GM18909 (cell line): ENCODE measurements around the gene SLC25A29.

ENCODE experiments used
- ATAC-seq: cut with Tn5 transposase; IDR thresholded peaks from one replicate; pipeline ENCODE4 v1.9.1; 2021; ENCODE audit warnings: mild to moderate bottlenecking; ENCODE audit not compliant: unreplicated experiment, poor library complexity

SLC25A29 gene

DNA sequence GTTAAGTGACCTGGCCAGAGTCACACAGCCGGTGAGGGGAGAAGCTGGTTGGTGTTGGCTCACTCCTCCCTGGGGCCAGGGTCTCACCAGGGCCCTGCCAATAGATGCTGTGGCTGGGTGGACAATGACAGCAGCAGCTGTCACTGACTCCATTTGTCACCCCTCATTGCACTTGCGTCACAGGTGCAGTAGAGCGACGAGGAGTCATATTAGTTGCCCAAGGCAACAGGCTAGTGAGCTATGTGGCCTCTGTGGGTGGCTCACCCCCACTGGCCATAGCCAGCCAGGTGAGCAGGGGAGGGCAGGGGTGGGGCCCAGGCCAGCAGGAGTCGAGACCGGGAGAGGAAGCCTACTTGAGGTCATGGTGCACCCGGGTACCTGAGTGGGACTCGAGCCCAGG lies 26.6 kb upstream of the SLC25A29 start:
- ATAC-seq, result peak; percentile 52

DNA sequence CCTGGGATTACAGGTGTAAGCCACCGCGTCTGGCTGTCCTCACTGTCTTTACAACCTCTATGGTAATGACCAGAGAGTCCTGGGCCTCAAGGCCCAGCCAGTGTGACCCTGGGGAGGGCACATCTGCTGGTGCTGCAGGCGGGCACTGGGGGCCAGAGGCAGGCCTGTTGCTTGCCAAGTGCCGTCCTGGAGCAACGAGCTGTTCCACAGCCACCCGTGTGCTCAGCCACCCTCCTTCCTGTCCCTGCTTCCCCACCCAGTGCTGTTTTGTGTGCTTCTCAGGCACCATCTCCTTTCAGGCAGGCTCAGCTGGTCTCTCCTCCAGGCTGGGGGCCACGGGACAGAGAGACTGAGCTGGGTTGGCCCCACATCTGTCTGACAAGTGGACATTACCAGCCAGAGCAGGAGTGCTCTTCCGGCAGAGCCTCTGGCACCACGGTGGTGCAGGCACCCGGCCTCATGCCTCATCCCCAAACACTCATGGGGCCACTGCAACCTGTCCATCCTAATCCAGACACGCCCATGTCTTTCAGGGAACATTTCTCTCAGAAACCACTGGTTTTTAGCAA lies 25.9 kb upstream of the SLC25A29 start:
- ATAC-seq, result peak; percentile 7

DNA sequence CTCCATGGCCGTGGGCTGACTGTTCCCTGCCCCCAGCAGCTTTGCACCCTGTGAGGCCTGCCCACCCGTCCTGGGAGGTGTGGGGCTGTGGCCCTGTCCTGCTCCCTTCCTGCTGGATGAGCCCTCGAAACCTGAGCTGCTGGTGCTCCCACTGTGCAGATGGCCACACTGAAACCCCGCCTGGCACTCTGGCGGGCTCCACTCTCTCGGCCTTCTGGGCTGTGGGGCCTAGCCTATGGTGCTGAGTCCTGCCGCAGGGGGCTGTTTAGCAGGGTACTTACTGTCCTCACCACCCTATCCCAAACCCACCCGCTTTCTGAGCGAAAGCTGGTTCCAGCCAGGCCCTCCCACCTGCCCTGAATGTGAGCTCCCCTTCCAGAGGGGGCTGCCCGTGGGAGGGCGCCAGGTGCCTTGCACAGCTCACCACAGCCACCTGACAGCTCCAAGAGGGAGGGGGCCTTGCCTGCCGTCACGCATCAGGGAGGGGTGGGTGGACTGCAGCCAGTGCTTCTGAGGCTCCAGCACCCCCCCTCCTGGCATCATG lies 24.2 kb upstream of the SLC25A29 start:
- no peak for ATAC-seq

DNA sequence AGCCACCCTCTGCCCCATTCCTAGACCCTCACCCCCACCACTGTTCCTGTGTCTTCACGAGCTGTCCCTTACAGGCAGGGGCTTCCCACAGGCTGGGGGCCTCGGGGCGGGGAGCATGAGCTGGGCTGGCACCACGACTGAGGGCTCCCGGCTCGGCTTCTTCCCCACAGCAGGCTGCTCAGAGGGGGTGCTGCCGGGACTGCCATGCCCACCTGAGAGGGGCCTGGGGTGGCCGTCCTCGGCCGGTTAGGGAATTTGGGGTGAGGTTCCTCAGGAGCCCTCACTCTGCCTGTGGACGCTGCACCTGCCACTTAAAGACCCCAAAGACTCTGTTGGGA lies 23.7 kb upstream of the SLC25A29 start:
- ATAC-seq, result no peak

DNA sequence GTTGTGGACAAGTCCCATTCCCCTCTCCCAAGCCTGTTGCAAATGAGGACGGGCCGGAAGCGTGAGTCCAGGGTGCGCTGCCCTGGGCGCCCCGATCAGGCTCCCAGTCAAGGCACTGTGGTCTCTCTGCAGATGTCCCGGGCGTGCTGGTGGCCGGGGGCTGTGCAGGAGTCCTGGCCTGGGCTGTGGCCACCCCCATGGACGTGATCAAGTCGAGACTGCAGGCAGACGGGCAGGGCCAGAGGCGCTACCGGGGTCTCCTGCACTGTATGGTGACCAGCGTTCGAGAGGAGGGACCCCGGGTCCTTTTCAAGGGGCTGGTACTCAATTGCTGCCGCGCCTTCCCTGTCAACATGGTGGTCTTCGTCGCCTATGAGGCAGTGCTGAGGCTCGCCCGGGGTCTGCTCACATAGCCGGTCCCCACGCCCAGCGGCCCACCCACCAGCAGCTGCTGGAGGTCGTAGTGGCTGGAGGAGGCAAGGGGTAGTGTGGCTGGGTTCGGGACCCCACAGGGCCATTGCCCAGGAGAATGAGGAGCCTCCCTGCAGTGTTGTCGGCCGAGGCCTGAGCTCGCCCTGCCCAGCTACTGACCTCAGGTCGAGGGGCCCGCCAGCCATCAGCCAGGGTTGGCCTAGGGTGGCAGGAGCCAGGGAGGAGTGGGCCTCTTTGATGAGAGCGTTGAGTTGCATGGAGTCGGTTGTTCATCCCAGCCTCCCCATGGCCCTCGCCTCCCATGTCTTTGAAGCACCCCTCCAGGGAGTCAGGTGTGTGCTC lies 23.2 kb upstream of the SLC25A29 start:
- ATAC-seq, result no peak

DNA sequence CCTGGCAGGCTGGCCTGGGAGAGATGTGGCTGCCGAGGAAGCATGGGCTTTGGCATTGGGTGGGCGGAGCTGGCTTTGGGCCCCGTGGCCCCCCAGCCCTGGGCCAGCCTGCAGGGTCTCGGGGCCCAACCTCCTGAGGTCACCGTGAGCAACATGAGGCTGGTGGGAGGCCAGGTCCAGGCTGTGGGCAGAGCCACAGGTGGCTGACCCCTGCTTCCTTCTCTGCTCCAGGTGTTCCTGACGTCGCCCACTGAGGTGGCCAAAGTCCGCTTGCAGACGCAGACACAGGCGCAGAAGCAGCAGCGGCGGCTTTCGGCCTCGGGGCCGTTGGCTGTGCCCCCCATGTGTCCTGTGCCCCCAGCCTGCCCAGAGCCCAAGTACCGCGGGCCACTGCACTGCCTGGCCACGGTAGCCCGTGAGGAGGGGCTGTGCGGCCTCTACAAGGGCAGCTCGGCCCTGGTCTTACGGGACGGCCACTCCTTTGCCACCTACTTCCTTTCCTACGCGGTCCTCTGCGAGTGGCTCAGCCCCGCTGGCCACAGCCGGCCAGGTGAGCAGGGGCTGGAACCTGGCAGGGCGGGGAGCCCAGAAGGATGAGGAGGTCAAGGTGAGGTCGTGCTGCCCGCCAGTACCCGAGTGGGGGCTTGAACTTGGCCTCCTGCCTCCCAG lies 22.4 kb upstream of the SLC25A29 start:
- ATAC-seq, result no peak

DNA sequence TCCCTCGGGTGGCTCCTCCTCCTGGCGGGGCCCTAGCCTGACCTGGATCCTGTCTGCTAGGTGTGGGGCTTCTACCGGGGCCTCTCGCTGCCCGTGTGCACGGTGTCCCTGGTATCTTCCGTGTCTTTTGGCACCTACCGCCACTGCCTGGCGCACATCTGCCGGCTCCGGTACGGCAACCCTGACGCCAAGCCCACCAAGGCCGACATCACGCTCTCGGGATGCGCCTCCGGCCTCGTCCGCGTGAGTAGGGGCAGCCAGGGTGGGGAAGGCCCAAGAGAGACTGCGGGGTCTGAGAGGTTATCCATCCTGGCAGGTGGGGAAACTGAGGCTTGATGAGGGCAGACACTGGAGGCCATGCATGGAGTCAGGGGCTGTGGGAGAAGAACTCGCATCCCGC lies 20.9 kb upstream of the SLC25A29 start:
- no peak for ATAC-seq

DNA sequence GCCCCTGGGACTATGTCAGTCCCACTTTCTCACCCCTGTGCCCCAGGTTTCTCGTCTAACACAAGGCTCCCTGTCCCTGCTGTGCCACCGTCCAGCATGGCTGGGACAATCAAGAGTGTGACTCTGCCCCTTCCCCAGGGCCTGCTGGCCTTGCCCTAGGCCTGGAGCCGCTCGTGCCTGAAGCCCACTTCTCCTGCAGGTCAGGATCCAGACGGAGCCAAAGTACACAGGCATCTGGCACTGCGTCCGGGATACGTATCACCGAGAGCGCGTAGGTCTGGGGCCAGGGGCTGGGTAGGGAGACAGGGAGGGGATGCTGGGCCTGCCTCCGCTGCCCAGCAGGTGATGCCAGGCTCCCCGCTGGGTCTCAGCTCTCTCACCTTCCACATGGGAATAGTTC lies 19.7 kb upstream of the SLC25A29 start:
- no peak for ATAC-seq

DNA sequence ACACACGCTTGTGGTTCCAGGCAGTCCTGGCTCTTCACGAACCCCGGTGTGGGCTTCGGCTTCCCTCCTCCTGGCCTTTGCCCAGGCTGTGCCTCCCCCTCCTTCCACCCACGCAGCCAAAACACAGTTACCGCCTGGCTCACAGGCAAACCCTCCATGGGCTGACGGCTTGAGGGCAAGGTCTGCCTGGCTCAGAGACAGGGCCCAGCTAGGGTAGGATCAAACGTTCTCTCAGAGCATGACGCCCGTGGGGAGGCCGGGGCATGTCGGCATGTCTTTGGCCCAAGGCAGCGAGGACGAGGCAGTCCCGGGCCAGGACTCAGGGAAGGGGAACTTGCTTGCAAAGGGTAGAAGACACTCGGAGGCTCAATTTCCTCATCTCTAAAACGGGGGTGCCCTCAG lies 19.0 kb upstream of the SLC25A29 start:
- ATAC-seq, result no peak

DNA sequence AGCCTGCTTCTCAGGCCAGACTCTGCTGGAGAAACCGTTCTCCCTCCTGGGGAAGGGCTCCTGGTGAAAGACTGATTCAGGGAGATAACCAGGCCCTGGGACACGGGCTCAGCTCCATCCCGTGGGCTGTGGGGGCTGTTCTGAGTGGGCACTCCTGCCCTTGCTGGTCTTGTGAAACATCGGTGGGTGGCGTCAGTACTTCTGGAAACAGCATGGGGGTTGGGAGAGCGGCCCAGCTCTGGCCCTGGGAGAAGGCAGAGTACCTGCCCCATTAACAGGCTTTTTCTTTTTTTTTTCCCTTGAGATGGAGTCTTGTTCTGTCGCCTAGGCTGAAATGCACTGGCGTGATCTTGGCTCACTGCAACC lies 17.7 kb upstream of the SLC25A29 start:
- ATAC-seq, result no peak

DNA sequence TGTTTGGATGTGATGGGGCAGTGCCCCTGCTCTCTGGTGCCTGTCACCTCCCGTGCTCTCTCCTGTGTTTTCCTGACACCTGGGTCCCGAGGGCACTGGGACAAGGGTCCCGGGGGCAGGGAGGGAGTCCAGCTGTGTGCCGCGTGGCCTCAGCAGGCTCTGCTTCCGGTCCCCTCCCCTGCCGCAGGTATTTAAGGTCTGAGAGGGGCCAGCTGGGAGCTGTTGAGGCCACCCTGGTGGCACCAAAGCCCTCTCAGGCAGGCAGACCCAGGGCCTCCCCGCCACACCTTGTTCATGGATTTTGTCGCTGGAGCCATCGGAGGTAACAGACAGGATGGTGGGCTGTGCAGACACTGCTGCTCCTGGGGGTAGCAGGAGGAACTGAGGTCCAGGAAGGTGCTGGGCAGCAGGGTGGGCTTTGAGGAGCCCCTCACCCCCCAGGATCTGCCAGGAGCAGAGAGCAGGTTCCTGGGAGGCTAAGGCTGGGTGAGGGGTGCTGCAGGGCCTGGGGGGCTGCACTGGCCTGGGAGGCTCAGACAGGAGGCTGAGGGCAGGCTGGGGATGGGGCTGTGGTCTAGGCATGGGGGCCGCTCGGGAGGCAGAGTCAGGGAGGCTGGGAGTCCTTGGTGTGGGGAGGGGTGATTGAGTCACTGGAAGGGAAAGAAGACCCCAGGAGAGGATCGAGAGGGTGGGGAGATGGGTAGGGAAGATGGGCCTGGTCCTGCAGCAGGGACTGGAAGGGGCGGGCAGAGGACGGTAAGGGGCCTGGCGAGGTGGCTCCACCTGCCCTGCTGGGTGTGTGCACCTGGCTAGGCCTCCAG lies 17.1 kb upstream of the SLC25A29 start, which contains the start of gene SLC25A47:
Gene SLC25A47 (plus strand): TSS at position 219 of the 821 bp plus-strand sequence. CDS start 76 bp downstream, at position 295.
- ATAC-seq, result no peak

DNA sequence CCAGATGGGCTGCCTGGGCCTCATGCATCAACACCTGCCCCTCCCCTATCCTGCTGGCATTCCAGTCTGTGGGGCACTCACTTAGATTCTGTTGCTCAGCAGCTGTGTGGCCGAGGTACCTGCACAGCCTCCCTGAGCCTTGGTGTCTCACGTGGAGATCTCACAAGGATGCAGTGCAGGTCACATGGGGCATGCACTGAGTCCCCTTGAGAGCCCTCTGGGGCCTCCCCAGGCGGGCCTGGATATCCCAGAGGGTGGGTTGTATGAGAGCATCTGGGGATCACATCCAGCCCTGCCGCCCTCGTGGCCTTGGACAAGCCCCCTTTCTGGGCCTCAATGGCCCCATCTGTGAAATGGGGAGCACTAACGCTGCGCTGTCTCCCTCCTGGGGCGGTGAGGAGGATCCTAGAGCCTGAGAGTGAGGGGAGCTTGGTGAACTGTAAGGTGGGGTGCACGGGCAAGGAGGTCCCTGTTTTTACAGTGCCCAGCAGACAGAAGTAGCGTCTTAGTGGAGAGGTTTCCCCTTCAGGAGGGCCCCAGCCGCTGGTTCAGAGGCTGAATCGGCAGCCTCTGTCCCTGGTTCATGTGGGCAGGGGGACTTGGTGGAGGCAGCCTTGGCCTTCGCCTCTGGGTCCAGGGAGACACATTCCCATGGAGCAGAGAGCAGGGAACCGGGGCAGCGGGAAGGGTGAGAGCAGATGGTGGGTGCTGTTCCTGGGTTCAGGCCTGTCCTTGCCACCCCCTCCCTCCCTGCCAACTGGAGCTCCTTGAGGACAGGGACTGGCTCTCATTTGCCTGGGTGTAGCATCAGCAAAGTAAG lies 16.1 kb upstream of the SLC25A29 start:
- ATAC-seq, result no peak

DNA sequence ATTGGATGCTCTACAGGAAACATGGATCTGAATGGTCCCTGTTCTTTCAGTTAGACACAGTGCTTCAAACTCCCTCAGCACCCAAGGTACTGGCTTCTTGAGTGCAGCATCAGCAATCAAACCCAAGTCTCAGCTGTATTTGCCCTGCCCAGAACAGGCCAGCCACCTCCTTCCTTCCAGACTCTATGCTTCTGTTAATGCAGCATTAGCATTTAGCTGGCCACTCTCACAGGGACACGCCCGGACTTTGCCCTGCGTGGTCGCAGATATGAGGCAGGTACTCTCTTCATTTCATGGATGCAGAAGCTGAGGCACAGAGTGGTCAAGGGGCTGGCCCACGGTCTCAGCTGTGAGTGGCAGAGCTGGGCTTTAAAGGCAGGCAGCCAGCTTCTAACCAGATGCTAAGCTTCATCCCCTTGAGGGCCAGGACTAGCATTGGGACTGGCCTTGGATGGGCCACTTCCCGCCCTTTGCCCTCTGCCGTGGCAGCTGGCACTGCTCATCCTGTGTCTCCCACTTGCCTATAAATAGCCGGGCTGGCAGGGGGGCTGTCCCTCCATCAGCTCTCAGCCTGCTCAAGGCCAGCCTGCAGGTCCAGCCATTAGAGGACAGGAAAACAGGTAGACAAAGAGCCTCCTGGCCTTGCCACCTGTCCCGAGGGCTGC lies 15.4 kb upstream of the SLC25A29 start:
- no peak for ATAC-seq

DNA sequence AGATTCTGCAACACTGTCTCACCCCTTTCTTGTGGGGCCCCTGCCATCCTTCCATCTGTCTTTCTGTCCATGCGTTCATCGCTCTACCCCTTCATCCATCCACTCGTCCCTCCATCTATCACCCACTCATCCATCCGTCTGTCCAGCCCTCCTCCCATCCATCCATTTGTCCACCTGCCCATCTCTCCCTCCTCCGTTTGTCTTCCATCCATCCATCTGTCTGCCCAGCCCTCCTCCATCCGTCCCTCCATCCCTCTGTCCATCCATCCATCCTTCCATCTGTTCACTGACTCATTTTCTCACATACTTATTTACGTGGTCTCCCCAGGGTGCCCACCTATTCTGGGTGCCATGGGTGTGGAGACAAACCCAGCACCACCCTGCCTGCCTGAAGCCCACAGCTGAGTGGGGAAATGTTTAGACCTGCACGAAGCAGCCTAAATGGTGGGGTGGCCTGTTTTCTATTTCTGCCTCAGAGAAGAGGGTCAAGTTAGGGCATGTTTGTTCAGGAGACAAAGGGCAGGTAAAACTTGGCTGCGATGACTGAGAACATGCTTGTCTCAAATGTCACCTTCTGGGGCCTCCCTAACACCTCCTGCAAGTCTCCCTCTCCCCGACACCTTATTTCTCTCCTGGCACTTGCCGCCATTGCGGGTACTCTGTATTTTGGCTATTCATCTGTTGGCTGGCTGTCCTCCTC lies 14.1 kb upstream of the SLC25A29 start:
- no peak for ATAC-seq

DNA sequence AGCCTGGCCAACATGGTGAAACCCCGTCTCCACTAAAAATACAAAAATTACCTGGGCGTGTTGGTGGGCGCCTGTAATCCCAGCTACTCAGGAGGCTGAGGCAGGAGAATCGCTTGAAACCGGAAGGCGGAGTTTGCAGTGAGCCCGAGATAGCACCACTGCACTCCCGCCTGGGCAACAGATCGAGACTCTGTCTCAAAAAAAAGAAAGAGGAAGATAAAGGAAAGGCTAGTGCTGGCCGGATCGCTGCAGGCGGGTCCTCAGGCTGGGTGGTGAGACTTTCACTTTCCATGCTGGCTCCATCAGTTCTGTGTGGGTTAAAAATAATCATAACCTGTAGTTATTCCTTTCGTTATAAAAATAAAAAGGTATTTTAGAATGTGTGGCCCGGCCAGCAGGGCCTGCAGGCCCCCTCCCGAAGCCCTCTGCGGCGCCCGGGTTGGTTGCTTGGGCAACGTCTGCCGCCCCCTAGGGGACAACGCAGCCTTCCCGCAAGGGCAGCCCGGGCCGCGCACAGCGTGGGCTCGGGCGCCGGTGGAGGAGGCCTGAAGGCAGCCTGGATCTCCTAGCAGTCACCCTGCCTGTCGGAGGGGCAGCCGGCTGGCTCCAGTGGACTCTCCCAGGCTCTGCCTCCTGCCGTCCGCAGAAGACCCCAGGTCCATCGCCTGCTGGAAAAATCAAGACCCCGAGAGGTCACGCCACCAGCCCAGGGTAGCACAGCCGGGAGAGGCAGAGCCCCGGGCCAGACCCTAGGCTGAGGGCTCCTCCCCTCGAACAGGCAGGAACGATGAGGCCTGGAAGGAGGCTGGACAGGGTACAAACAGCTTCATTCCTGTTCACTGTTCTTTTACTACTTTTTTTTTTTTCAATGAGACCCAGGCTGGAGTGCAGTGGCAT lies 11.9 kb upstream of the SLC25A29 start:
- peak; percentile 93 for ATAC-seq

DNA sequence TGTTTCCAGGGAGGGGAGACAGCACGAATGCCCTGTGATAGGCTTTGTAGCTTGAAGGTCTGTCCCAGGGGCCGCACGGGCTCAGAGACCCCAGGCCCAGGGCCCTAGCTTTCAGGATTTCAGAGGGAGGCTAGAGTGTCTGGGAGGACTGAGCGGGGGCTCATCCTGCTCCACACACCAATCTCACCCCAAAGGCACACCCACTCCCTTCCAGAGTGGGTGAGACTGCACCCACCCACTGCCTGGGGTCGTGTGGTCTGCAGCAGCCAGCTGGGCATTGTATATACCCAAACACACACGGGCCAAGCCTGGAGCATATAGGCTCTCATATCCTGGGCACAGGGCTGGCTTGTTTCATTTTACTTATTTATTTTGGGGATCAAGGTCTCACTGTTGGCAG lies 11.1 kb upstream of the SLC25A29 start:
- ATAC-seq, result no peak

DNA sequence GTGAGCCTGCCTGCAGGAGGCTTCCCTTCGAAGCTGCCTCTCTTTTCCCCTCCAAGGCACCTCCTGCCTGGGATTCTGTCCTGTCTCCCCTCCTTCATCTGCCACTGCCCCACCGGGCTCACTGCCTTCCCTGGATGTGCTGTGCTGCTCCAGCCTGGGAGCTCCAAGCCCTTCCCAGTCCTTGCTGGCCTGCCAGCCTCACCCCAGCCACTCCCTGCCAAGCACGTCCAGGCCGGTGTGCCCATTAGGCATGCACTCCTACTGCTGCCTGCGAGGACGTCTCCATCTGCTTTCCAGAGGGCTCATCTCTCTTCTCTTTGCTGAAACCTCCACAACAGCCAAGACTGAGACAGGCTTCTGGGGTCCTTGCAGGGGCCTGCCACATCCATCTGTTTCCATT lies 8.5 kb upstream of the SLC25A29 start:
- no peak for ATAC-seq
